ACHN (cell line): ENCODE results near the gene ATP11A.

Experiments used
- DNase-seq: peaks from one replicate; pipeline ENCODE4 v3.0.0-alpha.2; 2015
- in situ Hi-C: cut with HindIII; loops from 2 replicates; pipeline ENCODE4 v1.10.0; 2017; ENCODE audit warnings: low sequenced_read_pairs, low pct_ligation_motif_present, low pct_unique_long_range_greater_than_20kb

ATP11A gene

DNA sequence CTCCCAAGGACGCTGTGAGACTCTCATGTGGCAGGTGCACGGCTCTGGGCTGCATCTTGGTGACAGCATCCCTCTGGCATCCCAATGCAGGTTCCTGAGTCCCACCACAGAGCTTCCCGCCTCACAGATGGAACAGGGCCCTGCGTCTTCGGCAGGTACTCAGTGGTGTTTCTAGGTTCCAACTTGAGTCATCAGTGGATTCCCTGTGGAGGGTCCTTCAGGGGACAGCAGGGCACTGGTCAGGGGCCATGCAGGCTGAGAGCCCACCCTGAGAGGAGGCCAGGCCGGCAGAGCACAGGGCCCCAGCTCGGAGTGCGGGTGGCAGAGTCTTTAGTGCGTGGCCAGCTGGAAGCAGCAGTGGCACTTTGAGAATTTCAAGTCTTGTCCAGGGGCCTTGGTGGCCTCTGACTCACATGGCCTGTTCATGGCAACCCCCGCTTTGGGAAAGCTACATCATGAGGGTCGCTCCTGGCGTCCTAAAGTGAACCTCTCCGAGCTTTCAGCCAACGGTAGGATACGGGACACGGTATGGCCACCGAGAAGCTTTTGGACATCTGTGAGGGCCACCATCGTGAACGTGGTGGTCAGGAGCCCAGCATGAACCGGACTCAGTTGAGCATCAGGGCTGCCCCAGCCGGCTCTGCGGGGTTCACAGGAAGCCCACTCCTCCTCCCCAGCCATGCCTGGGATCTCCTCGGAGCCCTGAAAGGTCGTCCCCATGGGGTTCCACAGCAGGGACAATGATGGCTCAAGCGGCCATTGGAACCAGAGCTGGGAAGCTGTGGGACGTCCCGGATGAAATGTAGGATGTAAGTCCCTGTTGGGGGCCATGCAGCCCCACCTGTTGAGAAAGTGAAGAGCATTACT, 207.1 kb downstream of the ATP11A start:
- in situ Hi-C loops = no loop called here
- no peak for DNase-seq

- DNase-seq = no peak
- in situ Hi-C loops = no loop called here
These were observed 207.7 kb downstream of the ATP11A start for GRCh38 chr13:112897603-112897955.

DNA sequence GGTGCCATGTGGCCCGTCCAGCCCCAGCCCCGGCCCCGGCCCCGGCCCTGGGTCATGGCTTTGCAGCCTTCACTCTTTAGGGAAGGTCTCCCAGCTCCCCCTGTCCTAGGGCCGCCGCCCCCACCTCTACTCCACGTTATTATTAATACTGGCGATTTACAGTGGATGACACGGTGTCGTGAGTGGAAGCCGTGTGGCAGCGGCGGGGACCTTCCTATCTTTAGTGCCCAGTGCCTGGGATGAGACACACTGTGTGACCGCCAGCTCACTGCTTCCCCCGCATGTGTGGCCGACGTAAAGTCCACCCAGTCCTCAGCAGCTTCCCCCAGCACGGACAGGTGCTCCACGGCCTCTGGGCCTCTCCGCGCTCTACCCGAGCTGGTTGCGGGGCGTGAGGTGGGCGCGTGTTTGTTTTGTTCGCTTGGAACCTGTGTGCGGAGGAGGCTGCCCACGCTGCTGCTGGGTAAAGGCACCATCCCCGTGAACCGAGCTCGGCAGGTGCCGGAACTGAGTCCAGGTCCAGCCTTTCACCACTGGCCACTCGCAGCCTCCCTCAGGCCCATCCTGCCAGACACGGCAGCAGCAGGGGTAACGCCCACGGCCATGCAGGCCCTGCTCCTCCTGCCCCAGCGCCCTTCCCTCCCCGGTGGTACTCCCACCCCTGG, 208.2 kb downstream of the ATP11A start:
- in situ Hi-C loops = no loop called here
- DNase-seq = no peak

GRCh38 chr13:112898621-112899280, 208.9 kb downstream of the ATP11A start:
- in situ Hi-C loops = no loop called here
- DNase-seq = no peak

DNA sequence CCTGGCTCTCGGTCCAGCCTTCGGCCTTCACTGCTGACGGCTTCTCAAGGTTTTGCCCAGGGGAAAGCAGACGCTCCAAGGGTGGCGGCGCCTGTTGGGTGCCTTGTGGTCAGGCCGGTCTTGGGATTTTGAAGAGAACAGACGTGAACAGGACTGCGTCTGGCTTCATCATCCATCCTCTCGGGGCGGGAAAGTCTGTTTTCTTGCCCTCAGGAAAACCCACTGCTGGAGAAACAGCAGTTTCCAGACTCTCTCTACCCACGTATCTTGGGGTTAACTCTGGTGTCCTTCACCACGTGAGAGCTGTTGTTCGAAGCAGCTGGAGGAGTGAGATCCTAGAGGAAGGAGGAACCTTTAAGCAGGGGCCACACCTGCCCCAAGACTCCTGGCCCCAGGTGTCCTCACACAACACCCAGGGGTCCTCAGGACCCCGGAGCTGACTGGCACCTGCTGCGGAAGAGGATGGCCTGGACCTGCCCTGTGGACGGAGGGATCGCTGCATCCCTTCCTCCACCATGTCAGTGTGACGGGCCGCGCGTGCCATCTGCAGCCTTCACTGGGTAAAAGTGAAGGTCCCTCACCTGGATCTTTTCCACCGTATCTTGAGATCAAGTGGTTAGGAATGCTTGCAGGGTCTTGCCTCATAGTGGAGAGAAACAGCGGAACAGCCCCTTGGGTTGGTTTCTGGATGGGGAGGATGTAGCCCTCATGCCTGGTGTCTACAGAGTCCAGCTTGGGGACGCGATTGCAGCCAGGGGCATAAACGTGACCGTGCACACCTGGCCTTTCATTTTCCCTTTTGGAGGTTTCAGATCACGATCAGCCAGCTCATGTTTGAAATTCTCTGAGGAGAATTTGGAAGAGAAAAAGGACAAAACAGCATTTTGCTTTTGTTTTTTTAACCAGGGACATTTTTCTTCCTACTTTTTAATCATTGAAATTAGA, 209.7 kb downstream of the ATP11A start:
- in situ Hi-C loops = no loop called here
- no peak for DNase-seq

DNA sequence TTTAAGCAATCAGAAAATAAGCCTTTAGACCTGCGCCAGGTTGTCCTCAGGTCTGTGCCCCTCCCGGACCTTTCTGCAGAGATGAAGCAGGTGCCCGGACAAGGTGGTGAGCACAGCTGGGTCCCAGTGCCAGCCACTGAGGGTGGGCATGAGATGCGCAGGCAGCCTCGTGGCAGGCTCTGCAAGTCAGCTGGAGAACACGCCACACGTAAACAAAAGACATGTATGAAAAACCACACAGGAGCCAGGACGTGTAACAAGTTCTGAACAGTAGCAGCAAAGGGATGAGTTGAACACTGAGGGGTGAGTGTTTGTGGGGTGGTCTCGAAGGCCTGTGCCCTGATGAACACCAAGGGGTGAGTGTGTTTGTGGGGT, 210.4 kb downstream of the ATP11A start:
- in situ Hi-C loops = no loop called here

DNA sequence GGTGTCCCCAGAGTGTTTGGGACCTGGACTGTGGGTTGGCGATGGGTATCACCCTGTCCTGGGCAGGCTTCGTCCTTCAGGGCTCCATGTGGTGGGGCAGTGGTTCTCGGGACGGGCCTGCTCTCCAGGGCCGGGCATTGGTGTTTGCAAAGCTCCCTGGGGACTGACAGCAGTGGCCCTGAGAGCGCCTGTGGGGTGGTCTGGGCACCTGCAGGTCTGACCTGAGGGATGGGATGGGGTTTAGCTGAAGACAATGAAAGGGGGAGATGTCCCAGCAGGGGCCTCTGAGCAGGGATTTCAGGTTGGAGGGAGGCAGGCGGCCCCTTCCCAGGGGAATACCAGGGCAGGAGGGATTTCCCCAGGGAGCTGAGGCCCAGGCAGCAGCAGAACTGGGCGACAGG, 210.9 kb downstream of the ATP11A start:
- in situ Hi-C loops = no loop called here
- no peak for DNase-seq

More for the DNA sequence above, 210.4 kb downstream of the ATP11A start:
- no peak for DNase-seq

GRCh38 chr13:112902101-112902651, 212.3 kb downstream of the ATP11A start:
- DNase-seq = no peak
- in situ Hi-C loops = no loop called here

DNA sequence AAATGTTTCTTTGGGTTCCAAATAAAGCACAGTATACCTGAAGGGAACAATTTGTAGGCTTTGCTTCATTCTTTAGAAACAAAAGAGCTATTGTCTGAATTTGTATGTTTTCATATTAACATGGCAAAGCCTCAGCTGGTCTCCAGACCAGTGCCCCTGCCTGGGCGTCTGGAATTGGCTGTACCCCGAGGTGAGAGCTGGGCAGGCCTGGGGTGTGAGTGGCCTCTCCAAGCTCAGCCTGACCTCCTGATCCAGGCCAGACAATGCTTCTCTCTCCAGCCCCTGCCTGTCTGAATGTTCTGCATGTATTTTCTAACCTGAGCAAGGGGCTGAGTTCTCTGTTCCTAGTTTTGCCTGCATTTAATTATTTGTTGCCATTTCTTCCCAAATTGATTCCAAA, 212.8 kb downstream of the ATP11A start:
- DNase-seq = no peak
- in situ Hi-C loops = no loop called here

- no peak for DNase-seq
- in situ Hi-C loops = no loop called here
These were observed 213.3 kb downstream of the ATP11A start for GRCh38 chr13:112903071-112903577.

DNA sequence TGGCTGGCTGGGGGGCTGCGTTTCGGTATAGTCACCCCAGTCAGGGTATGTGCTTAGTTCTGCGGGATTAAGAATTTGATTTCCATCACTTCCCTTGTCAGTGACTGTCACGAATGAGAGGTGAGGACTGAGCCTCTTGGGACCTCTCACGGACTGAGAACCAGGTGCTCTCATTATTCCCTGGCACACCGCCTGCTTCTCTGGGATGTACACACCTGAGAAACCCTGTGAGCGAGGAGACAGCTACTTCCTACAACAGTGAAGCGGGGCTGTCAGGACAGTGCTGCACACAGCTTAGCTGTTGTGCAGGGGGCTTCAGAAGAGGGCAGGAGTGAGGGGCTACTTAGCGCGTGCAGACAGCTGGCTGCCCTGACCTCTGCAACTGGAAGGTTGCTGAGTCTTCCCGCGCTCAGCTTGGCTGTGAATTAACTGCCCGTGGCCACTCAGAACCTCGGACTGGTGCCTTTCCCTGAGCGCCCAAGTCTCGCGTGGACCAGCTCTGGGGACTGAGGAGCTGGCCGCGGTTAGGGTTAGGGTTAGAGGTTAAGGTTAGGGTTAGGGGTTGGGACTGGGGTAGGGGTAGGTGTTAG, 213.9 kb downstream of the ATP11A start:
- in situ Hi-C loops = no loop called here
- DNase-seq = no peak

- in situ Hi-C loops = no loop called here
- DNase-seq = no peak
These were observed 214.7 kb downstream of the ATP11A start for GRCh38 chr13:112904436-112904960.

DNA sequence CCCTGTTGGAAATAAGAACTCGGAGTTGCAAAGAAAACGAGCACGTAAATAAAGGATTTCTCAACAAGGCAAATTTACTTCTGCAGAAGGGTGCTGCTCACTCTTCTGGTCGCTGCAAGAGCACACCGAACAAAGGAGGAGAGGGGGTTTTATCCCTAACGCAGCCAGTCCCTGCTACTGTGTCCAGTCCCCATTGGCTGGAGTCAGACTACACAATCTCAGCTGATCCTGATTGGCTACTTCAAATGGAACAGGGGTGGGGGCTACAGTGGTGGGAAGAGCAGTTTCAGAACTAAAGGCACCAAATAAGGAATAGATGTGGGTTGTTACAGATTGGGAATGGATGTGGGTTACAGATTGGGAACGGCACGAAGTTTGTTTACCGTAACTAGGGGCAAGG, 215.2 kb downstream of the ATP11A start:
- DNase-seq = no peak
- in situ Hi-C loops = no loop called here

- in situ Hi-C loops = no loop called here
These were observed 215.8 kb downstream of the ATP11A start for GRCh38 chr13:112905619-112905989.

GRCh38 chr13:112905990-112906641, 216.3 kb downstream of the ATP11A start:
- in situ Hi-C loops = no loop called here
- no peak for DNase-seq

More at GRCh38 chr13:112905619-112905989, 215.8 kb downstream of the ATP11A start:
- DNase-seq = no peak

DNA sequence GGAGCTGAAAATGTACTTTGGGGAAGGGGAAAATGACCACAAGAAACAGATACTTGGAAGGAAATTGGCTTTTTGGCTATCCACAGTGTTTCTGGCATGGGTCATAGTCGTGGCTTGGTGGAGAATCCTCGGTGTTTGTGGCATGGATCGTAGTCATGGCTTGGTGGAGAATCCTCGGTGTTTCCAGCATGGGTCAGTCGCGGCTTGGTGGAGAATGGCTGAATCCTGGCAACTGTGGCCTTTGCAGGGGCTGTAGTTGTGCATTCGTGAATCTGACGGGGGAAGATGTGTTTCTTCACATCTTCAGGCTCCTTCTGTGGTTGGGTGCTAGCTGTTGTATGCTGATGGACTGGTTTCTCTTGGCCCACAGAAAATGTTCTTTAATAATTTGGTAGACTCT, 217.4 kb downstream of the ATP11A start:
- in situ Hi-C loops = no loop called here
- no peak for DNase-seq

GRCh38 chr13:112907871-112908331, 218.1 kb downstream of the ATP11A start:
- in situ Hi-C loops = no loop called here

More at GRCh38 chr13:112907871-112908331, 218.1 kb downstream of the ATP11A start:
- no peak for DNase-seq
